G401.6 (cell line): Measurements from ENCODE around the gene NOX4.

ENCODE experiments used
- FAIRE-seq: peaks from 2 replicates; lab custom pipeline; 2012; peaks lifted over from hg19 to GRCh38; lab: Jason Lieb, UNC

NOX4 gene

GRCh38 chr11:89490981-89491690, at the start of gene NOX4:
TSS of gene NOX4 (minus strand) at chr11:89491375. CDS start at chr11:89491246, 129 bp downstream.
- FAIRE-seq = no peak

DNA sequence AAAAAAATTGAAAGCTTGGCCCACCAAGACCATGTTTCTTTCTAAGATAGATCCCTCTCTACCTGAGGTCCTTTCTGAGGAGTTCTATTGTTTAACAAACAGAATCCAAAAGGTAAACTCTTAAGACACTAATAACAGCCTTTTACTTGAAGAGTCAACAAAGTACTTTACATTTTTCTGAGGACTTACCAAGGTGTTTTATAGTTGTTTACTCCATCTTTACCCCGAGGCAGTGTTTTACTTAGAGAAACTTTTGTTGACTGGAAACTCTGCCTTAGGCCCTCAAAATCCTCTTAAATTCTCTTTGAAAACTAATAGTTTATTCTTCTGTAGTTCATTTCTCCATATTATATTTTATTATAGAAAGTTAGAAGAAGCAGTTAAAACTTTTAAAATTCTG, 49.7 kb upstream of the NOX4 start:
- FAIRE-seq = no peak

DNA sequence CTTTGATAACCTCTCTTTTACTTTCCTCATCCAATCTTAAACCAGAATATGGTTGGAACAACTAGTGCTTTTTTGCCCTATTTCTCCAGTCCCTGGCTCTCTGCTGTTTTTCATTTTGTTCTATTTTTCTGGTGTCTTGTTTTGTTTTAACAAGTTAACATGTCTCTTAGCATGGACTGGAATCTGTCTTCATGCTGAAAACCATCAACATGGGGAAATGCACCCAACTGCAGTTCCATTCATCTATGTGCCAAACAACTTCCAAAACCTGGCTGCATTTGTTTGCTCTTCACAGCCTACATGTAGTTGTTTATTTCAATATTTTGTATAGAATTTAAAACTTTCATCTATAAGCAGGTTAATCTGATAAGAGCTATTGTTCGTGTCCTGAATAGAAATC, 46.8 kb upstream of the NOX4 start:
- no peak for FAIRE-seq

DNA sequence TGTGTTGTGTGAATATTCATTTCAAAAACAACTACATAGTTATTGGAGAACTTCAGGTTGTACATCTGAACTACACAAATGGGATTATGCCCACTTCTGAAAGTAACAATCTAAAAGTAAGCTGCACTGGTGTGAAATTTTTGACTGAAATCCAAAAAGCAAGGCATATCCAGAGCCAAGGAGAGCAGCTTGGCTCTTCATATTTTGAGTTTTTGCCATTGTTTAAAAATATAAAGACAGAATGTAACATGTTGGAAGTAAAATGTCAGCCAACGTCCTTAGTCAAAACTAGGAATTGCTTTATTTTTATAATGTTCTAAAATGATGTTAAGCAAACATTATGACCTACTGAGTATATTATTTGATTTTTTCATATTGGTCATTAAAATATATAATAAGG, 45.8 kb upstream of the NOX4 start:
- no peak for FAIRE-seq

DNA sequence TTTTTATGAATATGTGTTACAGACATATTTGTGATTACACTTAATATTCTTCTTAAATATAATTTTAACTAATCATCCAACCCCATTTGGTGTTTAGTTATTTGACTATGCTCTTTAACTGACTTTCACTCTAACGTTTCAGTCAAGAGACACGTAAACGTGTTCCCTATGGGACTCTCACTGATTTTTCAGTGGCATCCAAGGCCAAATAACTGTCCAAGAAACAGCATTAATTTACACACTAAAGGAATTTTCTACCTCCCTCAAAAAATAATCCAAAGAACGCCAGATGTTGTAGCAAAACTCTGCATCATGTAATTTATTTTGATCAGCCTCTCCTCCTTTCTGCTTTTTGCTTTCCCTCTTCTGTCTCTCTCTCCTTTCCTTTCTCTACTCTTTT, 44.0 kb upstream of the NOX4 start:
- no peak for FAIRE-seq

DNA sequence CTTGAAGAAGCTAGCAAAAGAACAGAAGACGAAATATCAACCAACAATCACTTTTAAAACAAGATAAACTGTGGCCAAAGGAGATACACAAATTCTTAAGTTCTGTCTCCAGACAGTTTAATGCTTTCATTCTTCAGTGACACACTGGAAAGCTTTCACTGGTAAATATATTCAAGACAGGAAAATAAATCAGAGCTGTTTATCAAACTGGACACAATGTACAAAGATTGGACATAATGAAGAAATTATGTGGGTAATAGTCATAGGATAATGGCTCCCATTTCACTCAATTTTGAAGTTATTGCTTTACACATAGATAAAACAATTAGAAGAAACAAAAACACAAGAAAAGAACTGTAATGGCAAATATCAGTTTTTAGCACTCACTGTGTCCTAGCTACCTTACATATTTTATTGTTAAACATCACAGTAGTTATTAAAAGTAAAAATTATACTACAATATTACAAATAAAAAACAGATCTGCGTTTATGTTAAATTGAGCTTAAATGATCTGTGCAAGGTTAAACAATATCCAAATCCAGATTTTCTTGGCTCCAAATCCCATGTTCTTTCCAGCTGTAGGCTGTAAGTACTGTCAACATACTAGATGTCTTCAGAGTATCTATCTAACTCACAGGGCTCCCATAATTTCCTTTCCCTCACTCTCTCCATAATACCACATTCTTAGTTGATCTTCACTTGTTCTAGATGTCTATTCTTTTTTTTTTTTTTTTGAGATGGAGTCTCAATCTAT, 38.6 kb upstream of the NOX4 start:
- FAIRE-seq = no peak

DNA sequence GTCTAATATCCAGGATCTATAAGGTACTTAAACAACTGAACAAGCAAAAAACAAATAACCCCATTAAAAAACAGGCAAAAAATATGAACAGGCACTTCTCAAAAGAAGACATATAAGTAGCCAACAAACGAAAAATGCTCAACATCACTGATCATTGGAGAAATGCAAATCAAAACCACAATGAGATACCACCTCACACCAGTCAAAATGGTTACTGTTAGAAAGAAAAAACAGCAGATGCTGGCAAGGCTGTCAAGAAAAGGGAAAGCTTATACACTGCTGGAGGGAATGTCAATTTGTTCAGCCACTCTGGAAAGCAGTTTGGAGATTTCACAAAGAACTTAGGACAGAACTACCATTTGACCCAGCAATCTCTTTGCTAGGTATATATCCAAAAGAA, 30.6 kb upstream of the NOX4 start:
- no peak for FAIRE-seq

GRCh38 chr11:89521294-89521693, 30.1 kb upstream of the NOX4 start:
- FAIRE-seq = no peak

GRCh38 chr11:89516496-89516895, 25.3 kb upstream of the NOX4 start:
- no peak for FAIRE-seq

DNA sequence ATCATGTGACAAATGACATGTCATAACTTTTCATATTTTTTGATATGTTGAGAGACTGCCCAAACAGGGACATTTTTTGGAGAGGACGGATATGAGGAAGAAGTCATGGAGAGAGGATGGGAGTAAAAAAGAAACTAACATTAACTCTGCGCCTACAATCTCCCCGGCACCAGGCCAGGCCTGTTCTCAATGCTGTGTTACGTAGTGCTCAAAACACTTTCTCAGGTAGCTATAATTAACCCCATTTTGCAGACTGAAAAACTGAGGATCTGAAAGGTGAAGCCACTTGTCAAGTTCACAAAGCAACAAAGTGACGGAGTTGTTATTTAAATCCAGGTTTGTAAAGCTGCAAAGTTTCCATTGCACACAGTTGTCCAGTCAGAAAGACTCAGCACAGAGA, 17.4 kb upstream of the NOX4 start:
- no peak for FAIRE-seq

- no peak for FAIRE-seq
Observed at GRCh38 chr11:89504270-89504669, 13.1 kb upstream of the NOX4 start.

- no peak for FAIRE-seq
Observed at GRCh38 chr11:89503422-89503821, 12.2 kb upstream of the NOX4 start.

DNA sequence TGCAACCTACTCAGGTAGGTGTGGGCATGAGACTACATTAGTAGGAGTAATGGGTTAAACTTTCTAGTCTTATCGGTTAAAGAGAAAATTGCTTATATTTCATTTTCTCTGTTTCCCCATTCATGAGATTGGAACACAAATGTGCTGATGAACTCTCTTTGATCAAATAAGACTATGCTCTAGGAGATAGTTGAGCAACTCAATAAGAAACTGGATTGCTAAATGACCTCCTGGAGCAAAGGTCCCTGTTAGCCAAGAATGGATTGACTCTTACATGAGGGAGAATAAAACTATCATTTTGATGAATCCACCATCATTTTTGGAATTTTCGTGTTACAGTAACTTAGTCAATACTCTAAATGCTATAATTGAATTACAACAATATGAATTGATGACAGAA, 11.1 kb upstream of the NOX4 start:
- no peak for FAIRE-seq

GRCh38 chr11:89500336-89500735, 9.2 kb upstream of the NOX4 start:
- no peak for FAIRE-seq

GRCh38 chr11:89498845-89499448, 7.8 kb upstream of the NOX4 start:
- no peak for FAIRE-seq

GRCh38 chr11:89495951-89496350, 4.8 kb upstream of the NOX4 start:
- no peak for FAIRE-seq

DNA sequence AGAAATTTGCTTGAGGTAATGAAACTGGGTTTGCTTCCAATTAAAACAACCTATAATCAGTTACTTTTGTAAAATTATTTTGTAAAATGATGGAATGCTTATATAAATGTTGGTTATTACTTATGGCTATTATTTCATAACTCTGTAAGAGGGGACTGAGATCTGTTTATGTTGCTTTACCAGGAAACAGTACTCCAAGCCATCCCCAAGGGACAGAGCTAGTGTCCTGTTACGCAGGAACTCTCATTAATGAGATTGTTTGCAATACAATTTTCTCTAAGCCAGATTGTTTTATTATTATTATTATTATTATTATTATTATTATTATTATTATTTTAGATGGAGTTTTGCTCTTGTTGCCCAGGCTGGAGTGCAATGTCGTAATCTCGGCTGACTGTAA, 2.3 kb upstream of the NOX4 start:
- no peak for FAIRE-seq

DNA sequence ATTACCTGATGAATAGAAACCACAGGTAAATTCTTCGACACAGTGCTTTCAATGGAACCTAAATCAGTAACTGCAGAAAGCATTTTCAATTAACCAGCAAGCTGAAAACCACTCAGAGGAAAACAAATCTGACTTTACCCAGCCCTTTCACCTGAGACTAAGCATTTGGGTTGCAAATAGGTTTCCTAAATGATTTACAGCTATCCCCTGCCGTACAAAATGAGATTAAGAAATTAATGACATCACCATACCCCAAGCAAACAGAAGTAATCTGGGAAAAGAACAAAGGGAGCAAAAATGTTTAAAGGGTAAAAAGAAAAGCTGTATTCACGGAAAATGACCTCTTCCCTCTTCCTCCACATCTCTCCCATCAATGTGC, 584 bp downstream of the NOX4 start:
- FAIRE-seq = no peak

DNA sequence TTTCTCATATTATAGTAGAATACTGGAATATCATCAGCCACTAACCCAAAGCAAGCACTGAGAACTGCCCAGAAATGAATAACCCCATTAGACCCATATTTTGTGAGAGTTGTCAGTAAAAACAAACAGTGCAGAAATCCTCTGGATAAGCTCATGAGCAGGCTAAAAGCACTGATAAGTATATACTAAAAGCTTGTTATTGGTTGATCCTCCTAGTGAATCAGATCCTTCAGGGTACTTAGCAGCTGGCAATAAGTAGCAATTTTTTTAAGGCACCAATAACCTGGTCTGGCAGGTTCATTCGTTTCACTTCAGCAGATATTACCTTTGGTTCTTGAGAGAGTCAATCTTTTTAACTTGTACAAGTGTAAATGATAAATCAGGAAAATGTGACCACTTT, 1.2 kb downstream of the NOX4 start:
- FAIRE-seq = no peak

DNA sequence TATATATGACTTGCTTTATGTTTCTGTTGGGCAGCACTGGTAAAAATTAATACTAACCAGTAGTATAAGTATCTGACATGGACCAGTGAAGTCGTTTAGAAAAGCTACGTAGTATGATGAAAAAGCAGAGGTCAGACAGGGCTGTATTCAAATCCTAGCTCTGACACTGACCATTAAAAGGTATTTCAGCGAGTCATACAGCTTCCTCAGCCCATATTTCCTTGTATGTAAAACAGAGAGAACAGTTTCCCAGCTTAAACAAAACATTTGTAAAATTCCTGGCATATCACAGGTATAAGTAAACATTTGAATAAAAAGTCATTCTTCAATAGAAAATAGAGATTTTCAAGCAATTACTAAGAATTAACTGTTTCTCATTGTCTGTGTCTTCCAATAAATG, 4.2 kb downstream of the NOX4 start:
- FAIRE-seq = no peak

DNA sequence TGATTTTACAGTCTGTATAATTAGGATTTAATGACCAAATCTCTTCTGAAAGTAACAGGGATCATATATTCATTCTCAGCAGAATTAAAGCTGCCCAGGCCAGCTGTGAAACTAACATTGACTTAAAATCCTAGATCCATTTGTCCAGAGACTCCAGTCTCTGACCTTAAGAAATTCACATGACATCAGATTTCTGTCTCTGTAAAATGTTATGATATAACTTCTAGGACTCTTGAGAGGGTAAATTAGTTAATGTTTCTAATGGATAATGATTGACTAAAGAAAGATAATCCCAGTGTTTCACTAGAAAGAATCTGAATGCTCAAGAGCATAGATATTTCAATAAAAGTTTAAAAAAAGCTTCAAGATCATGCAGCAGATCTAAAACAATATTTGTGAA, 6.3 kb downstream of the NOX4 start:
- FAIRE-seq = no peak

DNA sequence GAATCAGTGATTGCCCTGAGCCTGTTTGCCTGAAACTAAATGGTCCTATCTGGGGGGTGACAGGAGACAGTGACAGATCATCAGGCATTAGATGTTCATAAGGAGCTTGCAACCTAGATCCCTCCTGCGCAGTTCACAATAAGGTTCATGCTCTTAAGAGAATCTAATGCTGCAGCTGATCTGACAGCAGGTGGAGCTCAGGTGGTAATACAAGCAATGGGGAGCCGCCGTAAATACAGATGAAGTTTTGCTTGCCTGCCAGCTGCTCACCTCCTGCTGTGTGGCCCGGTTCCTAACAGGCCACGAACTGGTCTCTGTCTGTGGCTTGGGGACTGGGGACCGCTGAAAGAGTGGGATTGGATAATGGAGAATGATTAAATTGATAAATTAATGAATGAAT, 14.0 kb downstream of the NOX4 start:
- FAIRE-seq = no peak

GRCh38 chr11:89463266-89463780, 27.9 kb downstream of the NOX4 start:
- no peak for FAIRE-seq

DNA sequence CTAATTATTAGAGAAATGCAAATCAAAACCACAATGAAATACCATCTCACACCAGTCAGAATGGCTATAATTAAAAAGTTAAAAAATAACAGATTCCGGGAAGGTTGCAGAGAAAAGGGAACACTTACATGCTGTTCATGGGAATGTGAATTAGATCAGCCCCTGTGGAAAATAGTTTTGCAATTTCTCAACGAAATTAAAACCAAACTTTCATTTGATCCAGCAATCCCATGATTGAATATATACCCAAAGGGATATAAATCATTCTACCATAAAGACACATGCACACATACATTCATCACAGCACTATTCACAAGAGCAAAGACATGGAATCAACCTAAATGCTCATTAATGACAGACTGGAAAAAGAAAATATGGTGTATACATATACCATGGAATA, 32.5 kb downstream of the NOX4 start:
- no peak for FAIRE-seq
